Stimulated activated CD4-positive, alpha-beta T cell treated with anti-CD3 and anti-CD28 coated beads, Interleukin-2, amount 100 ng/mL, for 4 hours (primary cell): Measurements from ENCODE around the gene B9D2.
"Not testable (repeated sequence)": the region's sequence is repeated elsewhere in the genome, so short reads cannot be mapped to it uniquely, and the experiment has no call there.

Source experiments
- DNase-seq: peaks from one replicate; pipeline ENCODE4 v3.0.0-alpha.2; 2020; ENCODE audit warnings: low read depth

The B9D2 gene

GRCh38 chr19:41391618-41392017 is 27.7 kb upstream of the B9D2 start:
- DNase-seq: no peak

GRCh38 chr19:41386442-41386841 is 22.5 kb upstream of the B9D2 start:
- no peak for DNase-seq

GRCh38 chr19:41384351-41384750 is 20.4 kb upstream of the B9D2 start:
- no peak for DNase-seq

- not testable (repeated sequence) for DNase-seq
These were observed 17.6 kb upstream of the B9D2 start for GRCh38 chr19:41381536-41381935.

- no peak for DNase-seq
These were observed 14.2 kb upstream of the B9D2 start for GRCh38 chr19:41377977-41378709.

GRCh38 chr19:41376998-41377365 is 13.0 kb upstream of the B9D2 start:
- peak; percentile 69 for DNase-seq

GRCh38 chr19:41376241-41376997 is 12.5 kb upstream of the B9D2 start, which contains the start of gene TMEM91:
Gene TMEM91, plus strand, starts transcription at chr19:41376533. Its CDS starts 1,777 bp downstream, at chr19:41378310.
- DNase-seq: no peak

GRCh38 chr19:41373993-41374392 is 10.0 kb upstream of the B9D2 start:
- DNase-seq: no peak

- DNase-seq: no peak
These were observed 8.6 kb upstream of the B9D2 start for GRCh38 chr19:41372501-41372900.

GRCh38 chr19:41371541-41371940 is 7.6 kb upstream of the B9D2 start:
- no peak for DNase-seq

- DNase-seq: not testable (repeated sequence)
These were observed 7.2 kb upstream of the B9D2 start for GRCh38 chr19:41371119-41371518.

- DNase-seq: no peak
These were observed 5.8 kb upstream of the B9D2 start for GRCh38 chr19:41369769-41370168.

- no peak for DNase-seq
These were observed 3.9 kb upstream of the B9D2 start for GRCh38 chr19:41367848-41368301.

- no peak for DNase-seq
These were observed 2.1 kb upstream of the B9D2 start for GRCh38 chr19:41366089-41366488.

GRCh38 chr19:41364524-41365391 is 809 bp upstream of the B9D2 start:
- DNase-seq: no peak

GRCh38 chr19:41363371-41363752 is 587 bp downstream of the B9D2 start:
- no peak for DNase-seq

GRCh38 chr19:41362143-41362847 is 1.7 kb downstream of the B9D2 start:
- no peak for DNase-seq

GRCh38 chr19:41359741-41360140 is 4.2 kb downstream of the B9D2 start:
- no peak for DNase-seq

GRCh38 chr19:41357746-41358145 is 6.2 kb downstream of the B9D2 start:
- DNase-seq: no peak

GRCh38 chr19:41356984-41357739 is 6.8 kb downstream of the B9D2 start:
- DNase-seq: peak; percentile 45

GRCh38 chr19:41355802-41356201 is 8.1 kb downstream of the B9D2 start:
- DNase-seq: no peak
